ENCODE data around the gene CLN5.

DNA sequence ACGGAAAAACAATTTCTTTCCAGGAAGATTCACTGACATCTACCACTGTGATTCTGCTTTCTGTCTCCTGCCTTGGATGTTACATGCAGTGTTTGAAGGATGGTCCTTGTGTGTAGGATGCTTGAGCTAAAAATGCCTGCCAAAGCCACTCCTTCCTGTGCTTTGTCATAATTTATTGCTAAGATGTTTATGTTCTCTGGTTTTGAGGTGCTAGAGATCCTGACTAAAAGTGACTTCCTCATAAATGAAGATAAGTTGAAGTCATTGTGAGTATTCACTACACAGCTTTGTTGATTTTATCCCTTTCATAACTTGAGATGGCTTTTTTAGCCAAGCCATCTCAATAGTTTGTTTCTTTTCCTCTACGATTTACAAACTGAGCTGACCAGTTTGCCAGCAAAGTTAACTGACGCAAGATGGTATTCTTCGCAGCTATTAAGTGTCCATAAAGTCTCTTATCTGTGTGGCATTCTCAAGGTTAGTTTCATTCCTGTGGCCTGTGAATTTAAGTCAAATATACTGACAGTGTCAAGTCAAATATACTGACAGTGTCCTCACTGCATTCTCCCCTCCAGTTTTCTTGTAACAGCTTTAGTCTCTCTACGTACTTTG is 50.8 kb downstream of the CLN5 start:
- TF ChIP-seq CTCF (conservative IDR thresholded peaks at IDR 0.05; ENCODE audit: low read depth, low read length), result no peak
- no peak for TF ChIP-seq USF2 (IDR thresholded peaks at IDR 0.05; ENCODE audit: low read depth, low read length)
- no peak for TF ChIP-seq FOS (IDR thresholded peaks at IDR 0.05; ENCODE audit: low read depth, low read length)
- no peak for TF ChIP-seq CEBPB (IDR thresholded peaks at IDR 0.05; ENCODE audit: low read depth, low read length)
